Stimulated activated CD4-positive, alpha-beta T cell treated with anti-CD3 and anti-CD28 coated beads, Interleukin-1b, Interleukin-23, amount 100 ng/mL, for 4 hours (primary cell): ENCODE results near the gene HRNR.
A peak's percentile ranks its signal among the peaks of the same experiment; 100 is the strongest.

Source experiments
- DNase-seq, 2 donors: peaks; one replicate each; pipeline ENCODE4 v3.0.0-alpha.2; 2020; ENCODE audit warnings: low read depth in 2 of 2

Gene HRNR

DNA sequence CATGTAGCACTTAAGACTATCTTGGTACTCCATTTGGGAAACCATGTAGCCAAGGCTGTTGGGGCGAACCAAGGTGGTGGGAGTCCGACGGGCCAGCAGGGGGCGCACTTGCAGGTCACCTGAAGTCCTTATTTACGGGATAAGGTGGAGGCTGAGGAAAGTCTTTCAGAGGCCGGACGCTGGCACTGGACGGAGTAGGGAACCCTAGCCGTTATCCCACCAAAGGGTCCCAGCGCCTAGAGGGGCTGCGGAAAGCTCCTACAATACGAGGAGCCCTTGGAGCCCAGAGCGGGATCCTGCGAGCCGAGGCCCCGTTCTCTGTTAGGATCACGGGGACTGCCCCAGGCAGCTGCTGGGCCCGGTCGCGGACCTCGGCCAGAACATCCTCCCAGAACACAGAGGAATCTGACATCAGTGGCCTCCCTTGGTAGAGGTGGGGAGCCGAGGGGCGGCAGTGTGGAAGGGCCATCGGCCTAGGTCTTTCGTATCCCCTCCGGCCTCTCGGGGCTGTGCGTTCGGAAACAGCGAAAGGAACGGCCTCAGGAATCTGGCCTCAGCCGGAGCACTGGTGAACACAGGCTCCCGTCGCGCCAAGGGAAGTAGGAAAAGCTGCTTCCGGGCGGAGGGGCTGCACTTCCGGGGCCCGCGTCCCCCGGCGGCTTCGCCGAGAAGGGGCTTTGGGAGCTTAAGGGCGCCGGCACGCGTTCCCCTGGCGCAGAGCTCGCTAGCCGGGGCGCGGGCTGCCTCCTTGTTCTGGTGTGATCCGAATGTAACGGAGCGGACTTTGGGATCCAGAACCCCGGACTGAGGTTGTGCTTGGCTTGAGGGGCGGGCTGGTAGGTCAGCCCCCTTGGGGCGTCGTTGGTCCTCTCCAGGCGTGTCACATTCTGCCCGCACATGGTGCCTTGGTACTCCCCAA, 35.1 kb downstream of the HRNR start:
- DNase-seq: peak; percentile 74 to 76

DNA sequence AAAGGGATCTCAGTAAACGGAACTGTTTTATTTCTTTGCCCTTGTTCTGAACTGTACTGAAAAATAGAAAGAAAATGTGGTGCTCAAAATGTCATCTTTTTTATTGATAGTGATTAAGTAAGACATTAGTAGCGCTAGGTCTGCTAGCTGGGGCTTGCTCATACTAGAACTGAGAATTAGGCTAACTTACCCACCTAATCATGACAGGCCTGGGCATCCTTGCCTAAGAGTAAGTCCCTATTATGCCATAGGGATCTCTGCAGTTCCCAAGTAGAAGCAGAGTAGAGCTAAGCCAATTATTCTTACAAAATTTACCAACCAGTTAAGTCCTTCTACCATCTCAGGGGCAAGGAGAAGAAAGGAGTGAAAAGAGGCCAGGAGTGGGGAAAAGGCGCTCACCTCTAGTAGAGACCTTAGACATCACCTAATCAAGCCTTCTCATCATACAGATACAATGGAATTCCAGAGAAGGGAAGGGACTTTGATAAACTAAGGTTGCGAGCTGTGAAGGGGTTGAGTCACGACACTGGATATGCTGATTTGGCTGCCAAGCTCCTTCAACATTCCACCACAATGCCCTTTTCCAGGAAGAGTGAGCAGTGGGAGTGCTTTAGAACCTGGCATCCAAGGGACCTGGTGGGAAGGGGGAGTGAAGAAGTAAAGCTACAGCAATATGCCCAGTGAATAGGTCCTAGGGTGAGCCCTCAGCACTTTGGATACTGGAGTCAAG, 37.3 kb downstream of the HRNR start:
- DNase-seq: no peak

DNA sequence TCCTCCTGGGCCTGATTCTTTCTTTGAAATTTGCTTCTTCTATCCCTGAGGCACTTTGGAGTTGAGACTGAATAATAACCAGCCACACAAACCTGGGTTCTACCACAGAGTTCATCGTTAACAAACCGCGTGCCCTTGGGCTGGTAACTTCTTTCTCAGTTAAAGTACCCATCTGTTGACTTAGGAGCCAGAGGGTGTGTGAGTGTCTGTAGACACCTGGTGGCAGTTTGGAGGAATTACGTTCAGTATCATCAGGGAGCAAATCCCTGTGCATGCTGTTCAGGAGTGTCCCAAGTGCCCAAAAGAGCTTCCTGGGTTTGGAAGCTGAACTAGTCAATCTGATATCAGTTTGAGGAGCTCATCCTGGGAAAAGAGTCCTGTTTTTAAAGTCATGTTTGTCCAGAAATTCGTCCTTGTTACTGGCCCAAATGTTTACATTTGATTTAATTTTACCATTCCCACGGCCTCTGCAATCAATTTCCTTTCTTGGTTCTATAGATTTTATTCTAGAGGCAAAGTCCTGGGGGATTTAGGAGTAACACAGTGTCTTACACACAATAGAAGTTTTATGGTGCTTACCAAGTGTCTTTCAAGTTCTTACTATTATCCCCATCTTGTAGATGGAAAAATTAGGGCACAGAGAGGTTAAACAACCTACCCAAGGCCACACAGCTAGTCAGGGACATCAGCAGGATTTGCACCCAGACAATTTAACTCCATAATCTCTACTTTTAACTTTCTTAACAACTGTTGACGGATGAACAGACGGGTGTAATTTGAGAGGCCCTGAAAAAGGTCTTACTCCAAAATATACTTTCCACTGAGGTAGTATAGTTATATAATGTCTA, 38.2 kb downstream of the HRNR start:
- peak; percentile 2 to 22 for DNase-seq

DNA sequence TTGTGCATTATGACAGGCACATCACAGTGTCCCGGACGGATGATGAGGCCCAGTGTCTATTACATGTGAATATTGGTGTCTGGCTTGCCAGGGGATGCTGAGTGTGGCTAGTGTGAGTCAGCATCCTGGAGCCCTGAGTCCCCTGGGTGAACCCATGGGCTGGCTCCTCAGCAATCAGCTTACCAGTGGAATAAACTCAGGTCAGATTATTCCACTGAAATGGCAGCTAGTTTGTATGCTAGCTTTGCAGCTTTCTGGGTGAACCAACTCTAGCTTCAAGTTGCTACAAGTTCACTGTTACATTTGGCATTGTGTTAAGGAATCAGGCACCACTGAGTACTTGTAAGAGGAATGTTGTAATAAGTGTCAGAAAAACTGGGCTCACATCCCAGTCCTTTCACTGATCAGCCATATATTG, 41.0 kb downstream of the HRNR start:
- no peak for DNase-seq

DNA sequence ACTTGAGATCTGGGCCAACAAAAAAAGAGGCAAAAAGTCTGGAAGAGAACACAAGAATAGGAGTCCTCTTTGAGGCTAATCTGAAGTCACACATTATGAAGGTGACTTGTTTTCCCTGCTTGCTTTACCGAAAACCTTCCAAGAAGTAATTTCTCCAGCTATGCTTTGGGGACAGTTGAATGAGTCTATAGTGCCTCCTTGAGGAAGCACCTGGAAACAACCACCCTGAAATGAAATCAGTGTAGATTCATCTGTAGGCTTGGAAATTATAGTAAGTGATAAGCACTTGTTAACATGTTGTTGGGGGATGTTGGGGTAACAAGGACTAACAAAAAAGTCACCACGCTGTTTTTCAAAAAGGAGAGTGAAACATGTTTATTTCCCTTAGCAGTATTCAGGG, 41.6 kb downstream of the HRNR start:
- no peak for DNase-seq

DNA sequence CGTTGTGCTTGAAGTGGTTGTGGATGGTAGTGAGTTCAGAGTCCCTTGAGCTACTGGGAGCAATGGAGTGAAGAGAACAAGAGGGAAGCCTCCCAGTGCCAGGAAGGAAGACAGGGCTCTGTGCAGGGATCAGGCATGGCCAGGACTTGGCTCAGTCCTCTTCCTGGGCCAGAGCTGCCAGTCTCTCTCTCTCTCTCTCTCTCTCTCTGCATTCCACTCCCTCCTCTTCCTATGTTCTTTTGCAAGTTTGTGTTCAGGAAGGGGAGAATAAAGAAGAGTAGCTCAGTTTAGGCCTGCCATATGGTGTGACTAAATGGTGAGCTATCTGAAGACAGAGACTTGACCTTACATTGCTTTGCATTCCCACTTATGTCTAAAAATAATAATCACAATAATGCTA, 44.4 kb downstream of the HRNR start:
- DNase-seq: no peak

DNA sequence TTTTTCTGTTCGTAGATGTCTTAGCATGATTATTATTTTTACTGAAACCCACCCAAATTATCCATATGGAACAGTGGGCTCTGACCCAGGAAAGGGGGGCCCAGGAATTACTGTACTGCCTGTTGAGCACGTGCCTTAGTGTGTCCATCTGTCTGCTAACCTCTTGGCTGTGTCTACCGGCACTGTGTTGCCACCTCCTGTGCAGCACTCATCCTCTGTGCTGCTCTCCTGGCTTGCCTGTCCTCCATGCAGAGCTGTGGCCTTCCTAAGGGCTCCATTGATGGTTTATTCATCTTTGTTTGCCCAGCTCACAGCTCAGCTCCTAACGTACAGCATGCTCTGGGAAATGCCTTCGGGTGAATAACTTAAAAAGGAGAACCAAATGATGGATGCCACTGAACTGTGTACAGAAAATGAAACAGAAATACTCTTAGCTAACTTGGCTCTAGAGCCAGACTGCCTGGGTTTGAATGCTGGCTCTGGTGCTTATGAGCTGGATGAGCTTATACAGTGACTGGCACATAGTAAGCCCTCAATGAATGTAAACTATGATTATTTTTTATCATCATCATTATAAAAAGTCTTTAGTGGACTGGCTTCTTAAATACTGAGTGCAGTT, 53.6 kb downstream of the HRNR start:
- DNase-seq: no peak

DNA sequence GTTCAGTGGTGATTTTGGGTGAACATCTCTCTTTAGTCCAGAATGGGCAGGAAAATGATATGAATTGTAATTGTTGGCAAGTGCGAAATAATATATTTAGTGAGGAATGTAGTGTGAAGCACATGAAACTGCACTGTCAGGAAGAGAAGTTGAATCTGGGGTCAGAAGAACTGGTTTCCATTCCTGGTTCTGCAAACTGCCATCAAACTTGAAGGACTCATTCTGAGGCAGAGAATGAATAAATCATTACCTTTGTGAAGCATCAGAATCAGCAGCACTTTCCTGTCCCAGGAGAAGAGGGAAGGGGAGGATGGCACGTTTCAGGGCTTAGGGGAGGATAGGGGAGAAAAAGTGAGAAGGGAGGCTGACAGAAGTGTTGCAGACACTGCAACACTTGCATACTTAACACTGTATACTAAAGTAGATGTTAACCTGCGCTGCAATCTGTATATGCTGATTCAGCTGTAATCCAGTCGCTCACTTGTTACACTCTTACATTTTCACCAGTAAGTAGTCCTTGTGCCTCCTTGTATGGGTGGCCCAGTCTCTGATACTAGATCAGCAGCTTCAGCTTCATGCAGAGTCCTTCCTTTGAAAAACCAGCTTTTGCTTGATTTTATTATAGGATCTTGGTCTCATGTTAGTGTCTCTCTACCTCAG, 54.5 kb downstream of the HRNR start:
- DNase-seq: no peak

DNA sequence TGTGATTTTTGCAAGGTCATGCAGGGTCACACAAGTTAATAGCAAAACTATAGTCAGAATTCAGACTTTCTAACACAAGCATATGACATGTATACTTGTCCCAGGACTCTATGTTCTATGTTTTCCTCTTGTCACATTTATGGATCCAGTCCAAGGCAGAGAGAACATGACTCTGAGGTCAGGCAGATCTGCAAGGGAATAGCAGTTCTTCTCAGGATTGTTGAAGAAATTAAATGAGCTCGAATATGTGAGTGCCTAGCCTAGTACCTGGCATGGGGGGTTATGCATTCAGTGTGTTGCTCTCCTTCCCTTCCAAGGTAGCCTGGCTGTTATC, 55.5 kb downstream of the HRNR start:
- DNase-seq: no peak

DNA sequence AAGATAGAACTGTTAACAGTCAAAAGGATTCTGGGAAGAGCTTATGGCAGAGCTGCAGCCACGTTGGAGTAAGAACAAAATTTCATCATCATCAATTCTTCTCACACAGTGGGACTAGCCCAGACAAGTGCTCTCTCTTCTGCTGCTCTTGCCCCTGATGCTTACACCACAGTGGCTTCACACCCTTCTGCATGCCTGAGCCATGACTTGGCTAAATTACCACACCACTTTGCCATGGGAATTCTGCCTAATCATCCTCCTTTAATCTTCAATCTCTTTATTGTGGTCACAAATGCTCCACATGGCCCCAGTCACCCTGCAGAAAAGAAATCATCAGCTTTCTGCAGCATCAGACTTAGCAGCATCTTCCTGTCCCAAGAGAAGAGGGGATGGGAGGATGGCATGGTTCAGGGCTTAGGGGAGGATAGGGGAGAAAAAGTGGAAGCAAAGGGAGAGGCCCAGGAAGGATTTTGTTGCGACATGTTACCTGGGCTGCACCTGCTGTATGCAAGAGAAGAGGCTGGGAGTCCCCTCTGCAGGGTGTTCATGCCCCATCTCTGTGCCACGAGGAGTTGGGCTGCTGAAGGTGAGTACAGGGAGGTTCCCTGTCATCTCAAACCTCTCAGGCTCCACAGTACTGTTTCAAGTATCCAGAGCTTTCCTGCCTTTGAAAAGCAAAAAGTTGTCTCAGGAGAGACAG, 56.0 kb downstream of the HRNR start:
- no peak for DNase-seq

DNA sequence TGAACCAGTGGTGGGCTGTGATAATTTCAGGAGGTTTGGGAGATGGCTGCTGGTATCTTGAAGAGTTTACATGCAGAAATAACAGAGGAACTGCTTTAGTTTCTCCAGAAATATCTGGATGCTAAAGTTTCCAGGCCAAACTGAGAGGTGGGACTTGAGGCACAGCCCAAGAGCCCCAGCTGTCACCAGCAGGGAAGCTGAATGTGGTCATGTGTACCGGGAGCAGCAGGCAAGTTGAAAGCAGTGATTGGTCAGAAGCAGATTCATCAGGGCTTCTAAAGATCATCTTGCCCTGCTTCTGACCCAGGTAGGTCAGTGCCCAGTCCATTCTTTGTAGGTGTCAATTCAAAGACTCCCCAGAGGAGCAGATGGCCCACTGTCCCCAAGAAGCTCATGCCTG, 57.0 kb downstream of the HRNR start:
- DNase-seq: no peak

DNA sequence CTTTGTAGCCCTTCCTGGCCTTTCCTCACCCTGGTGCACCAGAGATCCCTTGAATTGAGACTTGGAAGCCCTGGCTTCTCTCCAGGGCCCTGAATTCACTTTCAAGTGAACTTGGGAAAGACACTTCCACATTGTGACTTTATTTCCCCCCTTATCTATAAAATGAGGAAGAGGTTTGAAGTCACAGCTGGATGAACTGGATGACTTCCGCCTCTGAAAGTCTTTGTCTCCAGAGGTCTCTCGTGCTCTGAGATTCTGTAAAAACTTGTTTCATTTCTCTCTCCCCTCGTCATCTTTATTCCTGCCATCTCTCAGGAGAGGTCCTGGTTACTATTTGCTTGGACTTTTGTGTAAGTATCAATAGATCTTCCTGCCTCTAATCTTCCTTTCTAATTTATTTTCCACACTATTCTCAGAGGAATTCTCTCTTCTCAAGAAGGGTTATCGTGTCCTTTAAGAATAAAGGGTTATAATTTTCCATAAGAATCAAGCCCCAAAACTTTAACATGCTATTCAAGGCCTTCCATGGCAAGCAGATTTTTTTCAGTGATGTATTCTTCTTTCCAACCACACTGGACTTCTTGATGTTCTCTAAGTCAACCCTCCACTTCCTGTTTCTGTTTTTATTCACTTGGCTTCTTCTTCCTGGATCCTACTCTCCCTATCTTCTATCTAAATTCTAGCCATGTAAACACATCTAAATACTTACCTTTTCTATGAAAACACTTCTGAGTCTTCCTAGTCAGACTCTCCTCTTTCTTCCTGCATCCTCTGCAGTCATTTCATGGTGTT, 58.5 kb downstream of the HRNR start:
- DNase-seq: no peak

DNA sequence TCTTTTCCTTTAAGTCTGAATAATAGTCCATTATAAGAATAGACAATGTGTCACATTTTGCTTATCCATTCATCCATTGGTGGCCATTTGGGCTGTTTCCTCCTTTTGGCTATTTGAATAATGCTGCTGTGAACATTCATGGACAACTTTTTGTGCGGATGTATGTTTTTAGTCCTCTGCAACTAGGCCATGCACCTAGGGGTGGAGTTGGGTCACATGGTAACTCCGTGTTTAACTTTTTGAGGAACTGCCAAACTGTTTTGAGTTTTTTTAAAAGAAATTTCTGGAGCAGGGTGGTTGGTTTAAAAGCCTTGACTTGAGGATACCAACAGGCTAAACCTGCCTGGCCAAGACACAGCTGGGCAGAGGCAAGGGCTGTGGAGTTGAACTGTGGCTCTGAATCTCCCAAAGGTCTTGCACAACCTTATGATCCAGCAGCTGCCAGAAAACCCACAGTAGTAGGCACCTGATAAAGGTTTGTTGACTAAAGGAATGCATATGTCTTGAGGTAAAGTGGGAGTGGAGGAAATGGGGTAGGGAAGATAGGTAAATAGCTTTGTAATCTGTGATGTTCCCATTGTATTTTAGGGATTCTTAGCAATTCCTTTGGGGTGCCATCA, 59.4 kb downstream of the HRNR start:
- no peak for DNase-seq

DNA sequence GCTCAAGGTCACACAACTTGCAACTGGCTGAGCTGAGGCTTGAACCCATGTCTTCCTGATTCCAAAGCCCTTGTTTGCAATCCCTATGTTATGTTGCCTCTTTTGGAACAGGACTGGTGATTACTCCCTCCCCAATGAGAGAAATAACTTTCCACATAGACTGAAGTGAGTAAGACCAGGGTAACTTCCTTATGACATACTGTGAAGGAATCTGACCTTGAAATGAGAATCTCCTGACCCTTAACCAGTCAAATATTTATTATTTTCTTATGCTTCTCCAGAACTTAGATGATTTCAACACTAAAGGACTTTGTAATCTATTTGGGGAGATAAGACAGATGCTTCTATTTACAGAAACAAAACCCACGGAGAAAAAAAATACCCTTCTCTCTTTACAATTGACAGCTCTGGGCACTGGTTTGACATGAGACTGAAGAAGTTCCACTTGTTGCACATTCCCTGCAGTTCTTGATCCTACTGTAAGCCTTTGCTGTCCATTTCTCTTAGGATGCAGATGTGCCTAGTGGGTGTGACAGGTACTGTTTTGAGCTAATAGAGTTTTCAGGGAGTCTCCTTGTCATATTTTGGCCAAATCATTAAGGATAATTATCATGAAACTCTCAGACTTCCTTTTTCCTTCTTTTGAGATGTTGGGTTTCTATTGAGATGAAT, 61.1 kb downstream of the HRNR start:
- no peak for DNase-seq
